Fibroblast of the aortic adventitia (primary cell): ENCODE measurements around the gene ALOX15B. TPM values are rescaled to one million over a fixed set of nuclear protein-coding genes. Genes with fewer than 3 reads are reported as not detected.

Experiments used
- DNase-seq: peaks from one replicate; pipeline ENCODE4 v3.0.0-alpha.2; 2010; ENCODE audit warnings: low read depth
- H3K4me3 ChIP-seq: 2 replicates; pipeline ENCODE4 v1.5.1; 2011; ENCODE audit warnings: low read depth, mild to moderate bottlenecking, control low read depth, low read length, moderate library complexity
- CTCF ChIP-seq: IDR thresholded peaks from 2 replicates; pipeline ENCODE4 v1.5.1; 2011; ENCODE audit warnings: mild to moderate bottlenecking, low read length, control low read depth, inconsistent platforms; ENCODE audit not compliant: insufficient read depth
- total RNA-seq: library from RNA; depleted of rRNA; stranded (reverse); fragments of >200 nt; gene quantifications from 2 replicates; pipeline ENCODE4 v1.2.3, GENCODE V29; 2012; ENCODE audit warnings: low replicate concordance

The ALOX15B gene
- 0.57 TPM in 1 of 2 replicates, not detected in the other for total RNA-seq

- TF ChIP-seq CTCF = no peak
These were observed at the start of gene ALOX15B for GRCh38 chr17:8038954-8039610. TSS of gene ALOX15B (plus strand) at chr17:8039059. CDS start at chr17:8039156, 97 bp downstream.

GRCh38 chr17:7989781-7990655 lies 48.8 kb upstream of the ALOX15B start:
- peak; percentile 60 for DNase-seq
- peak; percentile 97 for TF ChIP-seq CTCF

More at GRCh38 chr17:8038954-8039610, at the start of gene ALOX15B:
- no peak for DNase-seq
- H3K4me3 ChIP-seq = no peak within 1 kb of the TSS

GRCh38 chr17:7992516-7992915 lies 46.3 kb upstream of the ALOX15B start:
- no peak overlapping the region for H3K4me3 ChIP-seq
- no peak for TF ChIP-seq CTCF
- DNase-seq = peak; percentile 50

More at GRCh38 chr17:7989781-7990655, 48.8 kb upstream of the ALOX15B start:
- H3K4me3 ChIP-seq = peak overlapping the region; percentile 71

GRCh38 chr17:7992924-7993323 lies 45.9 kb upstream of the ALOX15B start:
- DNase-seq = no peak
- no peak overlapping the region for H3K4me3 ChIP-seq
- TF ChIP-seq CTCF = no peak

- no peak overlapping the region for H3K4me3 ChIP-seq
- DNase-seq = no peak
- TF ChIP-seq CTCF = no peak
These were observed 44.8 kb upstream of the ALOX15B start for GRCh38 chr17:7993972-7994589.

- no peak overlapping the region for H3K4me3 ChIP-seq
- DNase-seq = no peak
- no peak for TF ChIP-seq CTCF
These were observed 43.1 kb upstream of the ALOX15B start for GRCh38 chr17:7995724-7996123.
